Left forelimb (tissue), 1 donor: ENCODE data around the gene ADNP.

Experiments
- DNase-seq: peaks from one replicate; pipeline ENCODE4 v3.0.0-alpha.2; 2018; ENCODE audit warnings: low spot score

Gene ADNP

GRCh38 chr20:50848846-50849673 lies 82.2 kb downstream of the ADNP start:
- DNase-seq: no peak

DNA sequence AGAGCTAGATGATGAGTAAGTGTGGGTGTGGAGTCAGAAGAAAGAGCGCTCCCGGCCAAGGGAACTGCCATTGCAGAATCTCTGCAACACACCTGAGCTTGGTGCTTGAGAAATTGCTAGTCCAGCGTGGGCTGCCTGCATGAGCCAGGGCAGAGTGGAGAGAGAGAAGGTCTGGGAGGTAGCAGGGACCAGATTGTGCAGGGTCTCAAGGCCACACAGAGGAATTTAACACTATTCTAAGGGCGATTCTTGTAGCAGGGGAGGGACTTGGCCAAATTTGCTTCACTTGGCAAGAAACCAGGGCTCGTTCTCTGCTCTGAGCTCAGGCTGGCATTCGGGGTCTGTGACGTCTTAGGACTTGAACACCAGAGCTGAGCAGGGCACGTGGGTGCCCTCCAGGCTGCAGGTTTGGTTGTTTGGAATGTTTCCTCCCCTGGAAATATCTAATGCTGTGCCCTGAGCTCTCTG lies 82.9 kb downstream of the ADNP start:
- no peak for DNase-seq

DNA sequence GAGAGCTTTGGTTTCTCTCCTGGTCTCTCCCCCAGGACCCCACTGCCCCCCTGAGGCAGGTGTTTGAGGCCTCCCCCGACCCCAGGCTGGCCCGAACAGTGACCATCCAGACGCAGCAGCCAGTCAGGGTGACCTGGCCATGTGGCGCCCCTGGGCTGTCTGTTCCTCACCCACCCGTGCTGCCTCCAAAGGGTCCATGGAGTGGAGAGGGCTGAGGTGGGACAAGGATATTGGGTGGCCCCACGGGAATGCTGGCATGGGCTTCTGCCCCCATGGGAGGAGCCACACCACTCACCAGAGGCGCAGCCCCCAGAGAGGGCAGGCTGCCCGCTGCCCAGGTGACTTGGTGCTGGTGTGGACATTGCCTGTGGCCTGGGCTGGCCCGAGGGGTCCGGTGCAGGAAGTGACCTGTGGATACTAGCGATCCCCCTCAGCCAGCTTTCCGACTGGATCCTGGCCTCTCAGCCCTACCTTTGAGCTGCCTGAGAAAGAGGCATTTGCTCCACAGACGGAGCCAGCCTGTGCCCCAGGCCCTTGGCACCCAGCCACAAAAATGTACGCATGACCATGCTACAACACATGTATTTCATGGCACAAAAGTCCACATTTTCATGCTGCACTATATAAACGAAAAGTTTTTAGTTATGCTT lies 85.5 kb downstream of the ADNP start:
- DNase-seq: no peak

DNA sequence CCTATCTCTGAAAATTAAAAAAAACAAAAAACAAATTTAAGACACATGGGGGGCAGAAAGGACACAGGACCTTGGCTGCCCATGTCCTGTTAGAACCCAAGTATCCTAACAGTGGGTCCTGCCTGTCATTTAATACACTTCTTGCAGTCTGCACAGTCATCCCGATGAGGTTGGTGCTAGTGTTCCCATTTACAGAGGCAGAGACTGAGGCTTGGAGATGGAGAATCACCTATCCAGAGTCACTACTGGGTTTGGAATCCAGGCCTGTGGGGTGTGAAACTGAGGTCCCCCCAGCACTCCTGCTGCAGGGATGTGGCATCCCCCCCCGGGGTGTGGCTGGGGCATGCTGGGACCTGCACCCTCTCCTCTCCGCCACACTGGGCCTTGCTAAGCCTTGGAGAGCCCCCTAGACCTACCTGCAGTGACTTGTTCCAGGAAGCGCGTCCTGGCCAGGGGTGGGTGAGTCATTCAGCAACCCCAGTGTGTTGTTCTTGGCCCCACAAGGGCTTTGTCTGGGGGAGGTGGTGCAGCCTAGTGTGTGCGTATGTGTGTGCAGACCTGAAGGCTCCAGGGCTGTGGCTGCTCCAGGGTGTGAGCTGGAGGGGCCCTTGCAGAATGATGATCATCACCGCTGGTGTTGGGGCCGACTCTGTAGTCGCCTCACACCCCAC lies 86.7 kb downstream of the ADNP start:
- no peak for DNase-seq

- no peak for DNase-seq
Observed at GRCh38 chr20:50843331-50844276, 87.6 kb downstream of the ADNP start.

DNA sequence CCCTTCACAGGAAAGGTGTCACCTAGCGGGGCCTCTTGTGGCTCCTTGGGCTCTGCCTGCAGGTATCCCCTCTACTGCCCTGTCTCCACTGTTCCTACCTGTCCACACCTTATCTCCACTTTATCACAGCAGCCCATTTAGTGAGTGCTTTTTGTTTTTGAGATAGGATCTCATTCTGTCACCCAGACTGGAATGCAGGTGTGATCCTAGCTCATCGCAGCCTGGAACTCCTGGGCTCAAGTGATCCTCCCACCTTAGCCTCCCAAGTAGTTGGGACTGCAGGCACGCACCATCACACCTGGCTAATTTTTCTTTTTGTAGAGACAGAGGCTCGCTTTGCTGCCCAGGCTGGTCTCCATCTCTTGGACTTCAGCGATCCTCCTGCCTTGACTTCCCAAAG lies 88.4 kb downstream of the ADNP start:
- DNase-seq: no peak
